ENCODE measurements around the gene FXYD7. TPM values are rescaled to one million over a fixed set of nuclear protein-coding genes. Genes with fewer than 3 reads are reported as not detected.
"Not testable (repeated sequence)": the region's sequence is repeated elsewhere in the genome, so short reads cannot be mapped to it uniquely, and the experiment has no call there.

FXYD7 gene
- total and polyA plus RNA-seq, 4 donors, result 0.63 to 1.8 TPM; not detected in 2

DNA sequence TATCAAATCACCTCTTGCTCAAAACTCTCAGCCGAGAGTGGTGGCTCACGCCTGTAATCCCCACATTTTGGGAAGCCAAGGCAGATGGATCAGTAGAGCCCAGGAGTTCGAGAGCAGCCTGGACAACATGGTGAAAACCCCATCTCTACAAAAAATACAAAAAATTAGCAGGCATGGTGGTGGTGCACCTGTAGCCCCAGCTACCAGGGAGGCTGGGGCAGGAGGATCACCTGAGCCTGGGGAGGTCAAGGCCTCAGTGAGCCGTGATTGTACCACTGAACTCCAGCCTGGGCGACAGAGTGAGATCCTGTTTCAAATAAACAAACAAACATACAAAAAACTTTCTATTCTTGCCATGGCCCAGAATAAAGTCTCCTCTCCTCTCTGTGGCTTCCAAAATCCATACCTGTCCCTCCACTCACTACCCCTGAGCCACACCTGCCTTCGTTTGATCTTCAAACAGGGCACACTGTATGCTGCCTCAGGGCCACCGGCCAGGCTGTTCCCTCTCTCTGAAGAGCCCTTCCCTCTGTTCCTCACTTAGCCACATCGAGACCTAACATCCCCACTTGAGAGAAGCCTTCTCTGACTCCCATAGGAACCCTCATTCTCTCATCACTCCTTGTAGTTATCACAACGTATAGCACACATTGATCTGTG is 14.5 kb upstream of the FXYD7 start:
- ATAC-seq (ENCODE audit: low FRiP score) (no peak), DNase-seq (no peak)
- WGBS, 2 donors, result 90 to 93% methylated on average over 9 of the region's 9 CpGs
- H3K4me1 ChIP-seq (ENCODE audit: control insufficient read depth in 1 of 2, insufficient read depth in 2 of 2, low read length in 2 of 2), result no peaks in the 10 kb centered on the region
- H3K27me3 ChIP-seq (ENCODE audit: control insufficient read depth in 1 of 2, insufficient read depth in 2 of 2, low read length in 1 of 2), result no peaks in the 10 kb centered on the region
- no peak overlapping the region for H3K4me3 ChIP-seq (ENCODE audit: low read length in 2 of 2)
- intact Hi-C loops (cut with DNase I), result no loop called here
- no peaks in the 10 kb centered on the region for H3K36me3 ChIP-seq (ENCODE audit: control insufficient read depth in 1 of 2, insufficient read depth in 2 of 2, low read length in 1 of 2)
- no peaks in the 10 kb centered on the region for H3K9me3 ChIP-seq (ENCODE audit: control insufficient read depth, low read length)
- H3K27ac ChIP-seq (ENCODE audit: low read depth in 1 of 2, low read length in 2 of 2), result no peak overlapping the region

DNA sequence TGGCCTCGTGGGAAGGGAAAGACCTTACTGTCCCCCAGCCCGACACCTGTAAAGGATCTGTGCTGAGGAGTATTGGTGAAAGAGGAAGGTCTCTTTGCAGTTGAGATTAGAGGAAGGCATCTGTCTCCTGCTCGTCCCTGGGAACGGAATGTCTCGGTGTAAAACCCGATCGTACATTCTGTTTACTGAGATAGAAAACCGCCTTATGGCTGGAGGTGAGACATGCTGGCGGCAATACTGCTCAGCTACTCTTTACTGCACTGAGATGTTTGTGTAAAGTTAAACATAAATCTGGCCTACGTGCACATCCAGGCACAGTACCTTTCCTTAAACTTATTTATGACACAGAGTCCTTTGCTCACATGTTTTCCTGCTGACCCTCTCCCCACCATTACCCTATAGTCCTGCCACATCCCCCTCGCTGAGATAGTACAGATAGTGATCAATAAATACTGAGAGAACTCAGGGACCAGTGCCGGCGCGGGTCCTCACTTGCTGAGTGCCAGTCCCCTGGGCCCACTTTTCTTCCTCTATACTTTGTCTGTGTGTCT is 13.3 kb upstream of the FXYD7 start:
- H3K27ac ChIP-seq (ENCODE audit: low read depth in 1 of 2, low read length in 2 of 2); DNase-seq; ATAC-seq (ENCODE audit: low FRiP score); H3K27me3 ChIP-seq (ENCODE audit: control insufficient read depth in 1 of 2, insufficient read depth in 2 of 2, low read length in 1 of 2); H3K4me1 ChIP-seq (ENCODE audit: control insufficient read depth in 1 of 2, insufficient read depth in 2 of 2, low read length in 2 of 2); H3K9me3 ChIP-seq (ENCODE audit: control insufficient read depth, low read length); H3K36me3 ChIP-seq (ENCODE audit: control insufficient read depth in 1 of 2, insufficient read depth in 2 of 2, low read length in 1 of 2); intact Hi-C loops (cut with DNase I); H3K4me3 ChIP-seq (ENCODE audit: low read length in 2 of 2): not testable (repeated sequence)
- WGBS, 2 donors, result 69 to 74% methylated on average over 14 of the region's 14 CpGs

DNA sequence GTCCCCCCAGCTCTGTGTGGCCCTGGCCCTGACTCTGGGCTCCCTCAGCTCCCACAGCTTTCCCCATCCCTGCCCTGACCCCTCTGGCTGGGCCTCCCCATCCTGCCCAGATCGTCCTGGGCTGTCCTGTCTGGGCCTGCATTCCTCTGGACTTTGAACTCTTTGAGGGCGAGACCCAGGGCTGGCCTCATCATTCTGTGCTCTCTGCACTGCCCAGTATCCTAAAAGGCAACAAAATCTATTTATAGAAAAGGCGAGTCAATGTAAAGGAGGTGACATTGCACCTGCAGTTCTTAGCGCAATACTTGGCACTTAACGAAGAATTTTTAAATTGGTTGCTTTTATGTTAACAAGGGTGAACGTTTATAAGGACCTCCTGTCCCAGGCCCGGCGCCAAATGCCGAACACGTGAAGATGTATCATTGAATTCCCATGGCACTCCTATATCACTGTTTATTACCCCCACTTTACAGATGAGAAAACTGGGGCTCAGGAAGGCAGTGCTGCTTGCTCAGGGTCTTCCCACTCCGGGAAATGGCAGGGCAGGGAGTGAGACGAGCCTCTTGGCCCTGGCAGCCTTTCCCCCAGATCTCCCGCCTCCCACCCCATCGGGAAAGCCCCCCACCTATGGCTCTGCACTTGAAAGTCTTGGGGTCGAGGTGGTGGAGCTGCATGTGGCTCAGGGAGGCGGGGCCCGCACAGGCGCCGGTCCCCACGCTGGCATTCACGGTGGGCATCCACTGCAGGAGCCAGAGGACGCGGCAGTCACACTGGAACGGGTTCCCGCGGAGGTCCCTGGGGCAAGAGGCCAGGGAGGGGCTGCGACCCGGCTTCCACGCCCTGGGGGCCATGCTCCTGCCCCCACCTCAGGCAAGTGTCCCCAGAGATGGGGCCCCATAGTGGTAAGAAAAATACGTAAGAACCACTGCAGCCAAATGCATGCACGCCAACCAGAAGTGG is 12.0 kb upstream of the FXYD7 start:
- WGBS, 2 donors, result 83 to 84% methylated on average over 30 to 31 of the region's 31 CpGs

DNA sequence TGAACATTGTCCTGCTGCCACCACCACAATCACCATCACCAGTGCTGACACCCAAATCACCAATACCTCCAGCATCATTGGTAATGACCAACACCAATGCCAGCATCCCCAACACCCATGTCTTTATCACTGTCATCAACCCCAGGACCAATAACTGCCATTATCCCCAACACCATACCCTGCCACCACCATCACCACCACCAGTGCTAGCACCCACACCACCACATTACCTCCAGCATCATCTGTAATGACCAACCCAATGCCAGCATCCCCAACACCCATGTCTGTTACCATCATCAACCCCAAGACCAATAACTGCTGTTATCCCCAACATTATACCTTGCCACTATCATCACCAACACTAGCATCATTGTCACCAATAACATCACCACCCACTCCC is 10.8 kb upstream of the FXYD7 start:
- Histone ChIP-seq H3K4me1 (ENCODE audit: control insufficient read depth in 1 of 2, insufficient read depth in 2 of 2, low read length in 2 of 2) (no peaks in the 10 kb centered on the region), H3K36me3 (ENCODE audit: control insufficient read depth in 1 of 2, insufficient read depth in 2 of 2, low read length in 1 of 2) (no peaks in the 10 kb centered on the region), H3K9me3 (ENCODE audit: control insufficient read depth, low read length) (no peaks in the 10 kb centered on the region), H3K27ac (ENCODE audit: low read depth in 1 of 2, low read length in 2 of 2) (no peak overlapping the region), H3K4me3 (ENCODE audit: low read length in 2 of 2) (no peak overlapping the region), H3K27me3 (ENCODE audit: control insufficient read depth in 1 of 2, insufficient read depth in 2 of 2, low read length in 1 of 2) (no peaks in the 10 kb centered on the region)
- no peak for DNase-seq
- intact Hi-C loops (cut with DNase I), result loop anchor here in 1 of 2 donors (2.0 kb wide), 1 partner anchor 17 kb away; the partner anchor contains the start of gene FXYD3
- no peak for ATAC-seq (ENCODE audit: low FRiP score)

More for the DNA sequence above, 12.0 kb upstream of the FXYD7 start:
- no peaks in the 10 kb centered on the region for H3K36me3 ChIP-seq (ENCODE audit: control insufficient read depth in 1 of 2, insufficient read depth in 2 of 2, low read length in 1 of 2)
- no peaks in the 10 kb centered on the region for H3K4me1 ChIP-seq (ENCODE audit: control insufficient read depth in 1 of 2, insufficient read depth in 2 of 2, low read length in 2 of 2)
- intact Hi-C loops (cut with DNase I), result no loop called here
- no peaks in the 10 kb centered on the region for H3K9me3 ChIP-seq (ENCODE audit: control insufficient read depth, low read length)
- no peak overlapping the region for H3K27ac ChIP-seq (ENCODE audit: low read depth in 1 of 2, low read length in 2 of 2)
- H3K4me3 ChIP-seq (ENCODE audit: low read length in 2 of 2), result no peak overlapping the region
- H3K27me3 ChIP-seq (ENCODE audit: control insufficient read depth in 1 of 2, insufficient read depth in 2 of 2, low read length in 1 of 2), result no peaks in the 10 kb centered on the region
- ATAC-seq (ENCODE audit: low FRiP score), result no peak
- DNase-seq, result peak in 1 of 2 donors; percentile 58

DNA sequence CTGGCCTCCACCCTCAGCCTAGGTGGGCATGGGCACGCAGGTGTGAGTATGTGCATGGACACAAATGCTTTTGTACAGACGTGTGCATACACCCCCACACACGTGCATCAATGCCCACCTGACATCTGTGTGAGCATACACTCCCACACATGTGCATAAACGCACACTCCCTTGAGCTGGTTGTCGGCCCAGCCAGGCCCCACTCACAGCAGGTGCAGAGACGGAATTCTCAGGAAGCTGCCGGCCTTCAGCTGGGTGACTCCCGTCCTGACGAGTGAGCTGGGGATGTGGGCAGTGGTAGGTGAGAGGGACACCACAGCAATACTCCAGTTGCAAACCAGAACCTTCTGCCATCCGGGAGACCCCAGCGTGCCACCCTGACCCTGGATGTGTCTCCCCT is 9.2 kb upstream of the FXYD7 start:
- Histone ChIP-seq H3K4me1 (ENCODE audit: control insufficient read depth in 1 of 2, insufficient read depth in 2 of 2, low read length in 2 of 2) (no peaks in the 10 kb centered on the region), H3K36me3 (ENCODE audit: control insufficient read depth in 1 of 2, insufficient read depth in 2 of 2, low read length in 1 of 2) (no peaks in the 10 kb centered on the region), H3K4me3 (ENCODE audit: low read length in 2 of 2) (no peak overlapping the region), H3K27ac (ENCODE audit: low read depth in 1 of 2, low read length in 2 of 2) (no peak overlapping the region), H3K9me3 (ENCODE audit: control insufficient read depth, low read length) (no peaks in the 10 kb centered on the region), H3K27me3 (ENCODE audit: control insufficient read depth in 1 of 2, insufficient read depth in 2 of 2, low read length in 1 of 2) (no peaks in the 10 kb centered on the region)
- WGBS, 2 donors, result 75 to 84% methylated on average over 11 of the region's 11 CpGs
- ATAC-seq (ENCODE audit: low FRiP score) (no peak), DNase-seq (no peak)
- intact Hi-C loops (cut with DNase I), result loop anchor here (2.0 kb wide), 1 partner anchor 19 kb away; the partner anchor contains the start of gene FXYD3 (in 2 of the 2)

DNA sequence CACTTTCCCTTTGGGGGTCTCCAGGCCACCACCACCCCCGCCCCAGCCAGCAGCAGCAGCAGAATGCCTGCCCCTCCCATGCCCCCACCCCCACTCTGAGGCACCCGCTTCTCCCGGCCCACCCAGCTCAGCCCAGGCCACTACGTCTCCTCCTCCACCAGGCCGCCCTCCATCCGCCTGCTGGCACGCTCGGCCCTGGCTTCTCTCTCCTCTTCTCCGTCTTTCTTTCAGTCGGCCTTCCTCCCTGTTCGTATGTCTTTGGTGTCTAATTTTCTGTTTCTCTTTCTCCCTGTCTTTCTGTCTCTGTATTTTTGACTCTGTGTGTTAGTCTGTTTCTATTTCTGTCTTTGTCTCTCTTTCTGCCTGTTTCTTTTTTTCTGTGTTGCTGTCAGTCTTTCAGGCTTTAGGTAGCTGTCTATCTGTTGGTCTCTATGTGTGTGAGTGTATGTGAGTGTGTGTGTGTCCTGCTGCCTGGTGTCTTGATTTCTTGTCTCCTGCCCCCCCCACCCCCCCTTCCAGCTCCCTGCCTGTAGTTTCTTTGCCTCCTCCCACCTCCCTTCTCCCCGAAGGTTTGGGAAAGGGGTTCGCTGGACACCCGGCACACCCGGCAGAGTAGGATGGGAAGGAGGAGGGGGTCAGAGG is 8.3 kb upstream of the FXYD7 start, which contains the start of gene LGI4:
Gene LGI4 (minus strand): TSS at position 459 of the 642 bp plus-strand sequence. CDS start 379 bp downstream, at position 80.
- no peak within 1 kb of the TSS for H3K27ac ChIP-seq (ENCODE audit: low read depth in 1 of 2, low read length in 2 of 2)
- no peaks in the 10 kb centered on the region for H3K36me3 ChIP-seq (ENCODE audit: control insufficient read depth in 1 of 2, insufficient read depth in 2 of 2, low read length in 1 of 2)
- no peaks in the 10 kb centered on the region for H3K4me1 ChIP-seq (ENCODE audit: control insufficient read depth in 1 of 2, insufficient read depth in 2 of 2, low read length in 2 of 2)
- no peaks in the 10 kb centered on the region for H3K9me3 ChIP-seq (ENCODE audit: control insufficient read depth, low read length)
- DNase-seq (no peak), ATAC-seq (ENCODE audit: low FRiP score) (no peak)
- no peaks in the 10 kb centered on the region for H3K27me3 ChIP-seq (ENCODE audit: control insufficient read depth in 1 of 2, insufficient read depth in 2 of 2, low read length in 1 of 2)
- H3K4me3 ChIP-seq (ENCODE audit: low read length in 2 of 2), result no peak within 1 kb of the TSS
- WGBS, 2 donors, result 9 to 14% methylated on average over 11 to 15 of the region's 15 CpGs
- intact Hi-C loops (cut with DNase I), result loop anchor here in 1 of 2 donors (2.0 to 5.0 kb wide), 2 partner anchors 20 to 67 kb away; partner anchors contain the start of gene FXYD3

DNA sequence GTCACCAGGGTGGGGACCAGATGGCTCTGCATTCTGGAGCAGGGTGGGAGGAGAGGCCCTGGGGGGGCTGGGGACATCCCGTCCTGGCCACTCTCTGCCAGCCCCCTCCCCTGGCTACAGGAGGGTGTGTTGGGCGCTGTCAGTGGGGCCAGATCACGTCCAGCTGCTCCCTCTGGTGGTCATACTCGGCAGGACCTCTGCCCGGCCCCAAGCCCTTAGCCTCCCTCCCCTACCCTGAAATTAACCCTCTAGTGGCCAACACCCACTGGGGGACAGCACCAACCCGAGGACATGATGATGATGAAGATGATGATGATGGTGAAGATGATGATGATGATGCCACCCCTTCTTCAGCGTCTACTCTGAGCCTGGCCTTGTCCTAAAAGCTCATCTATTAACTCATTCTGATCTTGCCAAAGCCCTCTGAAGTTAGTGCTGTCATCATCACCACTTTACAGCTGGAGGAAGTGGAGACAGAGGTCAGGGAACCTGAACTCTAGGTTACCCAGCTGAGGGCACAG is 7.6 kb upstream of the FXYD7 start:
- no peaks in the 10 kb centered on the region for H3K9me3 ChIP-seq (ENCODE audit: control insufficient read depth, low read length)
- peak; percentile 86 for ATAC-seq (ENCODE audit: low FRiP score)
- no peaks in the 10 kb centered on the region for H3K36me3 ChIP-seq (ENCODE audit: control insufficient read depth in 1 of 2, insufficient read depth in 2 of 2, low read length in 1 of 2)
- DNase-seq, result peak; percentile 87 to 95
- 0% methylated on average over 7 of the region's 7 CpGs for WGBS, 2 donors
- no peak overlapping the region for H3K4me3 ChIP-seq (ENCODE audit: low read length in 2 of 2)
- no peaks in the 10 kb centered on the region for H3K27me3 ChIP-seq (ENCODE audit: control insufficient read depth in 1 of 2, insufficient read depth in 2 of 2, low read length in 1 of 2)
- no peak overlapping the region for H3K27ac ChIP-seq (ENCODE audit: low read depth in 1 of 2, low read length in 2 of 2)
- intact Hi-C loops (cut with DNase I), result loop anchor here in 1 of 2 donors (2.0 to 5.0 kb wide), 2 partner anchors 21 to 68 kb away; partner anchors contain the start of gene FXYD3
- H3K4me1 ChIP-seq (ENCODE audit: control insufficient read depth in 1 of 2, insufficient read depth in 2 of 2, low read length in 2 of 2), result peaks cover 0 to 4% of the 10 kb centered on the region in 2 donors

DNA sequence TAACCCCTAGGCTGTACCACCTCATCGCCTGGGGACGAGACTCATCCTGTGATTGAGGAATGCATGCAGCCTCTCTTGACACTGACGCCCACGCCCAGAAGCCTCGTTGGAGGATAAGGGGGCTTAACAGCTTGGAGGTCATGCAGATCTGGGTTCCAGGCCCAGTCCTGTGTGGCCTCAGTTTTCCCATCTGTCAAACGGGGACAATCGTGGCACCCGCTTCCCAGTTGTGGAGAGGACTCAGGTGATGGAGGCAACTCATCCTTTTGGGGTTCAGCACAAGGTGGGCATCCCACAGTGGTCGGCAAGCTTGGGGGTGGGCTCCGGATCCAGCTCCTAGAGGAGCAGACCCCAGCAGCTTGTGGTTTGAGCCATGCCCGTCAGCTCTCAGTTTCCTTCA is 6.8 kb upstream of the FXYD7 start:
- ATAC-seq (ENCODE audit: low FRiP score) (no peak), DNase-seq (no peak)
- Histone ChIP-seq H3K27ac (ENCODE audit: low read depth in 1 of 2, low read length in 2 of 2) (no peak overlapping the region), H3K4me1 (ENCODE audit: control insufficient read depth in 1 of 2, insufficient read depth in 2 of 2, low read length in 2 of 2) (peaks cover 0 to 4% of the 10 kb centered on the region in 2 donors), H3K36me3 (ENCODE audit: control insufficient read depth in 1 of 2, insufficient read depth in 2 of 2, low read length in 1 of 2) (no peaks in the 10 kb centered on the region), H3K4me3 (ENCODE audit: low read length in 2 of 2) (no peak overlapping the region), H3K27me3 (ENCODE audit: control insufficient read depth in 1 of 2, insufficient read depth in 2 of 2, low read length in 1 of 2) (no peaks in the 10 kb centered on the region), H3K9me3 (ENCODE audit: control insufficient read depth, low read length) (no peaks in the 10 kb centered on the region)
- intact Hi-C loops (cut with DNase I), result loop anchor here in 1 of 2 donors (5.0 kb wide), 1 partner anchor 69 kb away; no protein-coding TSS in a partner anchor
- WGBS, 2 donors, result 78 to 85% methylated on average over 11 of the region's 11 CpGs
